DND-41 (cell line): ENCODE results near the gene AP2A2.

Experiments
- ATAC-seq: fragments of 200-7000 bp; cut with Tn5 transposase; 3 replicates; pipeline ENCODE4 v1.9.1; 2021; ENCODE audit warnings: low read depth; ENCODE audit not compliant: insufficient read depth
- DNase-seq: peaks from one replicate; pipeline ENCODE4 v3.0.0-alpha.2; 2020
- H2AFZ ChIP-seq: 2 replicates; pipeline ENCODE4 v1.6.0; 2012; ENCODE audit warnings: low read depth, low read length
- H3K27ac ChIP-seq: 2 replicates; pipeline ENCODE4 v1.5.1; 2012; ENCODE audit warnings: low read length, inconsistent platforms
- H3K27me3 ChIP-seq: fragments of 200-600 bp; sonication (generic); 2 replicates; pipeline ENCODE4 v1.6.0; 2012; ENCODE audit warnings: low read length, mild to moderate bottlenecking, inconsistent platforms; ENCODE audit not compliant: insufficient read depth, poor library complexity
- H3K36me3 ChIP-seq: 2 replicates; pipeline ENCODE4 v1.5.1; 2012; ENCODE audit warnings: low read length, inconsistent platforms; ENCODE audit not compliant: insufficient read depth
- H3K4me1 ChIP-seq: 2 replicates; pipeline ENCODE4 v1.5.1; 2012; ENCODE audit warnings: mild to moderate bottlenecking, low read length; ENCODE audit not compliant: insufficient read depth
- H3K4me2 ChIP-seq: 2 replicates; pipeline ENCODE4 v1.6.0; 2012; ENCODE audit warnings: mild to moderate bottlenecking, moderate library complexity, low read length, inconsistent platforms; ENCODE audit not compliant: insufficient read depth
- H3K4me3 ChIP-seq, 2 experiments: fragments of 200-600 bp in 1 of 2; shearing (Covaris generic) in 1 of 2; 2 replicates each; pipeline ENCODE4 v1.5.1; 2012 to 2016; ENCODE audit warnings: inconsistent platforms in 2 of 2, low read length in 2 of 2, mild to moderate bottlenecking in 2 of 2, low read depth in 1 of 2, moderate library complexity in 1 of 2
- H3K79me2 ChIP-seq: 2 replicates; pipeline ENCODE4 v1.6.0; 2012; ENCODE audit warnings: low read length, inconsistent platforms; ENCODE audit not compliant: insufficient read depth
- H3K9ac ChIP-seq: 2 replicates; pipeline ENCODE4 v1.6.0; 2012; ENCODE audit warnings: low read depth, mild to moderate bottlenecking, inconsistent platforms, low read length, moderate library complexity
- H3K9me3 ChIP-seq: 2 replicates; pipeline ENCODE4 v1.5.1; 2012; ENCODE audit warnings: low read length, moderate library complexity, mild to moderate bottlenecking, inconsistent platforms; ENCODE audit not compliant: insufficient read depth, severe bottlenecking
- H4K20me1 ChIP-seq: 2 replicates; pipeline ENCODE4 v1.6.0; 2012; ENCODE audit warnings: low read length; ENCODE audit not compliant: insufficient read depth
- CTCF ChIP-seq: IDR thresholded peaks from 2 replicates; pipeline ENCODE4 v1.5.1; 2012; ENCODE audit warnings: borderline replicate concordance, low read length, moderate library complexity, mild to moderate bottlenecking; ENCODE audit not compliant: poor library complexity, severe bottlenecking; ENCODE audit errors: extremely low read depth
- EZH2 ChIP-seq: IDR thresholded peaks from 3 replicates; pipeline ENCODE4 v1.6.1; 2012; ENCODE audit warnings: borderline replicate concordance, low read depth, mild to moderate bottlenecking, moderate library complexity, low read length, inconsistent platforms; ENCODE audit not compliant: severe bottlenecking

Gene AP2A2

GRCh38 chr11:905952-906351 is 19.7 kb upstream of the AP2A2 start:
- Histone ChIP-seq H3K27me3 (no peaks in the 10 kb centered on the region), H3K4me1 (peaks cover 19% of the 10 kb centered on the region), H3K9me3 (no peaks in the 10 kb centered on the region), H3K27ac (no peak overlapping the region), H3K79me2 (peaks cover 54% of the 10 kb centered on the region), H3K36me3 (peaks cover 60% of the 10 kb centered on the region), H2AFZ (no peak overlapping the region), H4K20me1 (peaks cover 49% of the 10 kb centered on the region), H3K4me3 (no peak overlapping the region), H3K9ac (no peak overlapping the region), H3K4me2 (no peak overlapping the region)
- ATAC-seq, result no peak
- no peak for DNase-seq
- TF ChIP-seq CTCF (no peak), EZH2 (no peak)

- H2AFZ ChIP-seq, result no peak overlapping the region
- no peak for DNase-seq
- no peak overlapping the region for H3K9ac ChIP-seq
- no peaks in the 10 kb centered on the region for H3K27me3 ChIP-seq
- ATAC-seq, result no peak
- H3K9me3 ChIP-seq, result no peaks in the 10 kb centered on the region
- H3K4me1 ChIP-seq, result peaks cover 30% of the 10 kb centered on the region
- H3K4me3 ChIP-seq, result no peak overlapping the region
- H4K20me1 ChIP-seq, result peaks cover 39% of the 10 kb centered on the region
- no peak for TF ChIP-seq EZH2
- no peak for TF ChIP-seq CTCF
- H3K36me3 ChIP-seq, result peaks cover 43% of the 10 kb centered on the region
- H3K27ac ChIP-seq, result no peak overlapping the region
- peaks cover 54% of the 10 kb centered on the region for H3K79me2 ChIP-seq
- H3K4me2 ChIP-seq, result no peak overlapping the region
These were observed 18.0 kb upstream of the AP2A2 start for GRCh38 chr11:907668-908067.

GRCh38 chr11:908273-908672 is 17.4 kb upstream of the AP2A2 start:
- Histone ChIP-seq H3K79me2 (peaks cover 54% of the 10 kb centered on the region), H2AFZ (no peak overlapping the region), H3K27ac (no peak overlapping the region), H3K4me2 (peak overlapping the region; percentile 85; the same call in 1 of the 2 replicates), H4K20me1 (peaks cover 33% of the 10 kb centered on the region), H3K9me3 (no peaks in the 10 kb centered on the region), H3K27me3 (no peaks in the 10 kb centered on the region), H3K9ac (0 out of 2 replicates have a peak overlapping the region, but pooled peaks have one; percentile 17), H3K4me3 (no peak overlapping the region), H3K4me1 (peaks cover 30% of the 10 kb centered on the region), H3K36me3 (peaks cover 37% of the 10 kb centered on the region)
- no peak for ATAC-seq
- TF ChIP-seq EZH2 (no peak), CTCF (no peak)
- DNase-seq, result no peak

- Histone ChIP-seq H3K9ac (peak overlapping the region; percentile 94), H3K4me2 (peak overlapping the region; percentile 85), H3K4me3 (peak overlapping the region in 1 of 2 experiments; percentile 99; a peak in 2 of 4 replicates), H4K20me1 (peaks cover 29% of the 10 kb centered on the region), H3K27me3 (no peaks in the 10 kb centered on the region), H3K4me1 (peaks cover 30% of the 10 kb centered on the region), H2AFZ (no peak overlapping the region), H3K9me3 (no peaks in the 10 kb centered on the region), H3K79me2 (peaks cover 54% of the 10 kb centered on the region), H3K27ac (no peak overlapping the region), H3K36me3 (peaks cover 28% of the 10 kb centered on the region)
- DNase-seq (no peak), ATAC-seq (no peak)
- TF ChIP-seq CTCF, result no peak
- no peak for TF ChIP-seq EZH2
These were observed 16.3 kb upstream of the AP2A2 start for GRCh38 chr11:909406-909805.
